B cell (primary cell): ENCODE data around the gene CMIP. TPM values are rescaled to one million over a fixed set of nuclear protein-coding genes. Genes with fewer than 3 reads are reported as not detected.

ENCODE experiments used
- ATAC-seq: fragments of 200-7000 bp; cut with Tn5 transposase; one replicate; pipeline ENCODE4 v1.10.0; 2021; ENCODE audit warnings: low read depth, mild to moderate bottlenecking, moderate number of reproducible peaks, moderate library complexity
- CTCF ChIA-PET: fragments of 350-600 bp; sonication (Branson Sonifier 250); formaldehyde crosslinking; loops from one replicate; lab custom pipeline; 2021; ENCODE audit warnings: antibody characterized with exemption, inconsistent platforms; lab: Charles Lee
- POLR2A ChIA-PET: fragments of 350-600 bp; sonication (Branson Sonifier 250); formaldehyde crosslinking; loops from one replicate; lab custom pipeline; 2021; ENCODE audit warnings: antibody characterized with exemption; lab: Charles Lee
- DNase-seq: peaks from one replicate; pipeline ENCODE4 v3.0.0; 2013
- H2AFZ ChIP-seq: 2 replicates; pipeline ENCODE4 v1.6.1; 2012; ENCODE audit warnings: mild to moderate bottlenecking, low read depth, low read length; ENCODE audit not compliant: insufficient read depth, poor library complexity, severe bottlenecking
- H3K27ac ChIP-seq, 2 donors: 1 replicate in 1 of 2; 2 replicates in 1 of 2; pipeline ENCODE4 v1.5.1; 2012 to 2013; ENCODE audit warnings: low read length in 2 of 2, mild to moderate bottlenecking in 2 of 2, moderate library complexity in 1 of 2
- H3K27me3 ChIP-seq, 4 experiments: fragments of 200-600 bp in 1 of 4; sonication (generic) in 1 of 4; replicated peaks in 1 of 4; 1 replicate in 2 of 4; 2 replicates in 2 of 4; pipeline versions ENCODE4 v1.6.1 to v1.7.0; 2013 to 2016; ENCODE audit warnings: low read length in 3 of 4, mild to moderate bottlenecking in 2 of 4, mixed read lengths in 1 of 4, moderate library complexity in 1 of 4; ENCODE audit not compliant: insufficient read depth in 4 of 4, control insufficient read depth in 3 of 4; ENCODE audit errors: control extremely low read depth in 1 of 4
- H3K36me3 ChIP-seq, 2 experiments: replicated peaks in 1 of 2; 1 replicate in 1 of 2; 2 replicates in 1 of 2; pipeline versions ENCODE4 v1.6.1 to v1.7.1; 2013; ENCODE audit warnings: low read length in 1 of 2; ENCODE audit not compliant: insufficient read depth in 2 of 2, control insufficient read depth in 1 of 2; ENCODE audit errors: control extremely low read depth in 1 of 2, extremely low read depth in 1 of 2
- H3K4me1 ChIP-seq, 2 donors: fragments of 200-600 bp in 1 of 2; sonication (generic) in 1 of 2; 1 replicate in 1 of 2; 2 replicates in 1 of 2; pipeline versions ENCODE4 v1.5.1 to v1.6.1; 2013 to 2017; ENCODE audit warnings: low read length in 2 of 2; ENCODE audit not compliant: control insufficient read depth in 2 of 2, insufficient read depth in 2 of 2
- H3K4me2 ChIP-seq: replicated peaks from 2 replicates; pipeline ENCODE3; 2012; ENCODE audit warnings: mild to moderate bottlenecking, low read depth, low read length; ENCODE audit not compliant: poor library complexity, severe bottlenecking
- H3K4me3 ChIP-seq, 5 experiments: fragments of 200-600 bp in 1 of 5; sonication (generic) in 1 of 5; 1 replicate in 3 of 5; 2 replicates in 2 of 5; pipeline versions ENCODE4 v1.5.1 to v1.7.0; 2011 to 2016; ENCODE audit warnings: low read length in 4 of 5, mild to moderate bottlenecking in 4 of 5, low read depth in 2 of 5, control low read depth in 1 of 5, moderate library complexity in 1 of 5; ENCODE audit not compliant: insufficient read depth in 1 of 5; ENCODE audit errors: control extremely low read depth in 1 of 5, extremely low read depth in 1 of 5
- H3K79me2 ChIP-seq: fragments of 200-600 bp; sonication (generic); one replicate; pipeline ENCODE4 v1.6.0; 2016; ENCODE audit warnings: low read length; ENCODE audit not compliant: control insufficient read depth, insufficient read depth
- H3K9ac ChIP-seq: fragments of 200-600 bp; sonication (generic); 2 replicates; pipeline ENCODE4 v1.6.1; 2017; ENCODE audit warnings: mild to moderate bottlenecking, low read length, moderate library complexity
- H3K9me3 ChIP-seq, 3 donors: one replicate each; pipeline versions ENCODE4 v1.6.1 to v1.7.1; 2013; ENCODE audit warnings: low read length in 2 of 3; ENCODE audit not compliant: control insufficient read depth in 2 of 3, insufficient read depth in 1 of 3; ENCODE audit errors: control extremely low read depth in 1 of 3
- H4K20me1 ChIP-seq: 2 replicates; pipeline ENCODE4 v1.6.0; 2012; ENCODE audit warnings: mild to moderate bottlenecking, low read length; ENCODE audit not compliant: insufficient read depth, control insufficient read depth, poor library complexity, severe bottlenecking
- H3K27ac Mint-ChIP-seq: one replicate; pipeline ENCODE4 v1.8.0; 2021; ENCODE audit warnings: mixed read lengths
- H3K27me3 Mint-ChIP-seq: one replicate; pipeline ENCODE4 v1.8.0; 2021; ENCODE audit warnings: mixed read lengths
- H3K4me1 Mint-ChIP-seq: one replicate; pipeline ENCODE4 v1.8.0; 2021; ENCODE audit warnings: mixed read lengths
- H3K4me3 Mint-ChIP-seq: one replicate; pipeline ENCODE4 v1.8.0; 2021; ENCODE audit warnings: mixed read lengths
- H3K9me3 Mint-ChIP-seq: one replicate; pipeline ENCODE4 v1.8.0; 2022; ENCODE audit warnings: mixed read lengths; ENCODE audit not compliant: insufficient read depth
- CTCF ChIP-seq: fragments of 200-600 bp; IDR thresholded peaks from one replicate; pipeline ENCODE4 v1.8.0; 2022; ENCODE audit warnings: antibody characterized with exemption, mild to moderate bottlenecking
- EZH2 ChIP-seq: IDR thresholded peaks from 2 replicates; pipeline ENCODE4 v1.6.1; 2012; ENCODE audit warnings: borderline replicate concordance, low read depth, mild to moderate bottlenecking, moderate library complexity, low read length; ENCODE audit not compliant: insufficient read depth, poor library complexity, severe bottlenecking
- WGBS: methylation state at CpG from one replicate; pipeline ENCODE4 v1.1.5; 2013; ENCODE audit warnings: missing lambda C conversion rate; ENCODE audit not compliant: insufficient coverage; 5-methylcytosine and 5-hydroxymethylcytosine counted together
- intact Hi-C: fragments of 100-400 bp; cut with micrococcal nuclease; formaldehyde crosslinking; loops from one replicate; pipeline ENCODE4 v1.10.0; 2022
- polyA plus RNA-seq: library from polyadenylated mRNA; depleted of rRNA; stranded (reverse); fragments of >200 nt; gene quantifications from 2 replicates; pipeline ENCODE4 v1.2.3, GENCODE V29; 2012
- total RNA-seq, 2 donors: library from RNA; stranded (reverse); fragments of 120-200 nt in 1 of 2; gene quantifications; 1 replicate in 1 of 2; 2 replicates in 1 of 2; pipeline versions ENCODE4 v1.2.3 to v1.2.4, GENCODE V29; 2013 to 2022

Gene CMIP
- total and polyA plus RNA-seq, 2 donors (not counting 1 experiment from before 2014, with no cell fraction given), result 27.1 to 155 TPM

GRCh38 chr16:81526935-81527334 lies 82.3 kb downstream of the CMIP start:
- TF ChIP-seq EZH2 (no peak), CTCF (no peak)
- H3K9me3 ChIP-seq, result no peaks in the 10 kb centered on the region
- Mint-ChIP-seq H3K27me3 (no peaks in the 10 kb centered on the region), H3K4me3 (no peak overlapping the region), H3K9me3 (no peaks in the 10 kb centered on the region), H3K4me1 (peaks cover 28% of the 10 kb centered on the region), H3K27ac (no peak overlapping the region)
- intact Hi-C loops, result no loop called here
- DNase-seq (no peak), ATAC-seq (no peak)
- ChIA-PET CTCF (interaction anchor here (0.9 to 1.5 kb wide), 2 partner anchors 37 to 46 kb away, joined by 3 to 4 read pairs; no protein-coding TSS in a partner anchor), POLR2A (no interaction called here)
- H3K4me3 ChIP-seq, result no peak overlapping the region
- peaks cover 99% of the 10 kb centered on the region for H3K79me2 ChIP-seq
- H3K27ac ChIP-seq, result no peak overlapping the region
- H3K36me3 ChIP-seq, result peaks cover 4 to 7% of the 10 kb centered on the region in 2 experiments
- peaks cover 0 to 6% of the 10 kb centered on the region in 2 donors for H3K4me1 ChIP-seq
- H3K4me2 ChIP-seq, result no peak overlapping the region
- no peak overlapping the region for H2AFZ ChIP-seq
- 69% methylated on average over 7 of the region's 9 CpGs for WGBS
- H3K27me3 ChIP-seq, result no peaks in the 10 kb centered on the region
- H4K20me1 ChIP-seq, result peaks cover 85% of the 10 kb centered on the region
- H3K9ac ChIP-seq, result no peak overlapping the region

DNA sequence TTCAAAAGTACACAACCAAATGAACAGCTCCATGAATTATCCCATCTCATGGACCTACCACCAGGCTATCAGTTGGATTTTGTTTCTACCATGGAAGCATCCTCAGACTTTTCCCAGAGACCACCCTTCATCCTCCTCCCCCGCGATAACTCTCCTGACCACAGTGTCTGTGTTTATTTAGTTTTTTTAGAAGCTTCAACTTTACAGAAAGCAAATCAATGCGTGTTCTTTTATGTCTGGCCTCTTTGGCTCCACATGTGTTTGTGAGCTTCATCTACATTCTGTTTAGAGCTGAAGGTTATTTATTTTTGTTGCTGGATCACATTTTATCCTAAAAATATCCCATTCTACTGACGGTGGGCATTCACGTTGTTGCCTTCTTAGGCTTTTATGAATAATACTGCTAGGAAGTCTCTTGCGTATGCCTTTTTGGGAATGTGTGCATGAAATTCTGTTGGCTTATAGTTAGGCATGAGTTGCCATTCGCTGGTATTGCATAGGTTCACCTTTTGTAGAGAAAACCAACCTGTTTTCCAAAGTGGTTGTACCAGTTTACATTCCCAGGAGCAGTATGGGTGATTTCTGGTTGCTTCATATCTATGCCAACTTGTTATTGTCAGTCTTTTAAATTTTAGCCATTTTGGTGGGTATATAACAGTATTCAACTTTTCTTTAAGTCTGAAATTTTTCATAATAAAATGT lies 83.0 kb downstream of the CMIP start:
- ATAC-seq, result no peak
- Histone ChIP-seq H2AFZ (no peak overlapping the region), H3K9ac (no peak overlapping the region), H3K4me3 (no peak overlapping the region), H3K27me3 (no peaks in the 10 kb centered on the region), H3K27ac (no peak overlapping the region), H4K20me1 (peaks cover 86% of the 10 kb centered on the region), H3K79me2 (peaks cover 99% of the 10 kb centered on the region), H3K4me2 (no peak overlapping the region), H3K9me3 (no peaks in the 10 kb centered on the region), H3K36me3 (peaks cover 4 to 10% of the 10 kb centered on the region in 2 experiments), H3K4me1 (peaks cover 0 to 3% of the 10 kb centered on the region in 2 donors)
- intact Hi-C loops, result no loop called here
- TF ChIP-seq EZH2, result no peak
- no peak for TF ChIP-seq CTCF
- DNase-seq, result no peak
- H3K27ac Mint-ChIP-seq, result no peak overlapping the region
- CTCF ChIA-PET, result interaction anchor here (0.9 to 1.5 kb wide), 2 partner anchors 36 to 47 kb away, joined by 3 to 4 read pairs; no protein-coding TSS in a partner anchor
- no peaks in the 10 kb centered on the region for H3K9me3 Mint-ChIP-seq
- POLR2A ChIA-PET, result no interaction called here
- no peaks in the 10 kb centered on the region for H3K27me3 Mint-ChIP-seq
- H3K4me1 Mint-ChIP-seq, result peaks cover 28% of the 10 kb centered on the region
- no peak overlapping the region for H3K4me3 Mint-ChIP-seq
- WGBS, result 100% methylated on average over 5 of the region's 7 CpGs
